Measurements from ENCODE around the gene C3orf20. TPM values are rescaled to one million over a fixed set of nuclear protein-coding genes. Genes with fewer than 3 reads are reported as not detected.

Gene C3orf20
- total RNA-seq, 4 donors from 2014 or later = 0.11 TPM; not detected in 3

DNA sequence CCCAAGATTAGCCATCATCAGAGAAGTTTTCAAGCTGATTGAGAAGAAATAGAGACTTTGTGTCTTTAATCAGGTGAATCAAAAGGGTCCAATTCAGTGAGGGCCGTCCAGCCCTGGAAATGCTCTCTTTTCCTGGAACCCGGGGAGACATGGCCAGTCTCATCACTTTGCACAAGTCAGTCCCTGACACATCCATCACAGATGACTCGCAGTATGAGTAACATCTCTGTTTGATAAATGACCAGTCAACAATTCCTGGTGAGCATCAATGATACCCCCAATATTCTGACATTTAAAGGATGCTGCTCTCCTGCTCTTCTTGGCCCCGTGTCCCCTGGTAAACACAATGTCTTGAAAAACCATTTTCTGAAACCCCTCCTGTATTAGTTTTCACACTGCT, 26.7 kb downstream of the C3orf20 start:
- WGBS = 88% methylated on average over 4 of the region's 4 CpGs
- H3K9me3 ChIP-seq = no peaks in the 10 kb centered on the region
- intact Hi-C loops (cut with DNase I) = no loop called here
- peaks cover 0 to 4% (median 0%) of the 10 kb centered on the region in 4 donors for H3K36me3 ChIP-seq
- H3K27me3 ChIP-seq = no peaks in the 10 kb centered on the region
- no peak for DNase-seq (ENCODE audit: extremely low spot score)
- TF ChIP-seq EP300 (IDR thresholded peaks at IDR 0.05) = no peak
- H3K4me3 ChIP-seq = no peak overlapping the region
- no peak overlapping the region for H3K27ac ChIP-seq (replicated peaks in 1 of 4)
- no peaks in the 10 kb centered on the region for H3K4me1 ChIP-seq

DNA sequence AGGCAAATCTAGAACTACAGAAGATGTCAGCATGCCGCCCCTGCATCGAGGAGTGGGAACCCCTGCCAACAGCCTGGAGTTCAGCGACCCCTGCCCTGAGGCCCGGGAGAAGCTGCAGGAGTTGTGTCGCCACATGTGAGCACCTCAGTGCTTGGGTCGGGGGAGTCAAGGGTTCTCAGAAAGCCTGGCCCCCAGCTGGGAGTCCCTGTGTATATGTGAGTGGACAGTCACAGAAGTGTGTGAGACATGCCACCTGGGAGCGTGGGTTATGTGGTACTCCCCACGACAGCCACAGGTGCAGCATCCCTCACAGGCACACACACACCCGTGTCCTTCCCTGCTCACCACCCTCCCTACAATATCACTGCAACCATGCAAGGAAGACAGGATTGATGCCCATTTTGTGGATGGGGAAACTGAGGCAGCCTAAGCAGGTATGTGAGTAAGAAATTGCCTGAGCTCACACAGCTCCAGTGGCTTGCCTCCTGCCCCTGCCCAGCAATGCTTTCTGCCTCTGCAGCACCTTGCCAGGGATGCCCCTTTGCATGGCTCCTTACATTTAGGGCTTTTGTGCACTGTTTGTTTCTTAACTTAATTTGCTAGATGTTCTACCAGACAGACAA, 28.3 kb downstream of the C3orf20 start:
- H3K36me3 ChIP-seq = peaks cover 0 to 4% (median 0%) of the 10 kb centered on the region in 4 donors

GRCh38 chr3:14703791-14704190, 28.9 kb downstream of the C3orf20 start:
- peaks cover 0 to 4% (median 0%) of the 10 kb centered on the region in 4 donors for H3K36me3 ChIP-seq
- DNase-seq (ENCODE audit: extremely low spot score) = no peak
- intact Hi-C loops (cut with DNase I) = no loop called here
- no peak overlapping the region for H3K27ac ChIP-seq (replicated peaks in 1 of 4)
- peaks cover 0 to 2% (median 0%) of the 10 kb centered on the region in 4 donors for H3K9me3 ChIP-seq
- H3K4me1 ChIP-seq = no peaks in the 10 kb centered on the region
- H3K4me3 ChIP-seq = no peak overlapping the region
- no peaks in the 10 kb centered on the region for H3K27me3 ChIP-seq
- WGBS = 96% methylated on average over 3 of the region's 3 CpGs
- TF ChIP-seq EP300 (IDR thresholded peaks at IDR 0.05) (no peak), POLR2A (IDR thresholded peaks at IDR 0.05; ENCODE audit: low read depth) (no peak), POLR2AphosphoS5 (IDR thresholded peaks at IDR 0.05) (no peak), CTCF (IDR thresholded peaks at IDR 0.05) (no peak)

More for the DNA sequence above, 28.3 kb downstream of the C3orf20 start:
- TF ChIP-seq CTCF (IDR thresholded peaks at IDR 0.05) (no peak), EP300 (IDR thresholded peaks at IDR 0.05) (no peak), POLR2A (IDR thresholded peaks at IDR 0.05; ENCODE audit: low read depth) (no peak)
- Histone ChIP-seq H3K27me3 (no peaks in the 10 kb centered on the region), H3K27ac (replicated peaks in 1 of 4) (no peak overlapping the region), H3K4me3 (no peak overlapping the region), H3K4me1 (no peaks in the 10 kb centered on the region), H3K9me3 (no peaks in the 10 kb centered on the region)
- intact Hi-C loops (cut with DNase I) = no loop called here
- WGBS = 85% methylated on average over 9 of the region's 9 CpGs
- DNase-seq (ENCODE audit: extremely low spot score) = no peak

- Histone ChIP-seq H3K9me3 (peaks cover 0 to 3% (median 0%) of the 10 kb centered on the region in 4 donors), H3K4me3 (no peak overlapping the region), H3K27me3 (no peaks in the 10 kb centered on the region), H3K27ac (replicated peaks in 1 of 4) (no peak overlapping the region), H3K4me1 (no peaks in the 10 kb centered on the region), H3K36me3 (no peaks in the 10 kb centered on the region)
- intact Hi-C loops (cut with DNase I) = no loop called here
- DNase-seq (ENCODE audit: extremely low spot score) = no peak
- no peak for TF ChIP-seq POLR2A (IDR thresholded peaks at IDR 0.05; ENCODE audit: low read depth)
- no peak for TF ChIP-seq EP300 (IDR thresholded peaks at IDR 0.05)
- no peak for TF ChIP-seq CTCF (IDR thresholded peaks at IDR 0.05)
- no peak for TF ChIP-seq POLR2AphosphoS5 (IDR thresholded peaks at IDR 0.05)
- WGBS = 84% methylated on average over 5 of the region's 5 CpGs
These were observed 31.2 kb downstream of the C3orf20 start for GRCh38 chr3:14706096-14706495.

DNA sequence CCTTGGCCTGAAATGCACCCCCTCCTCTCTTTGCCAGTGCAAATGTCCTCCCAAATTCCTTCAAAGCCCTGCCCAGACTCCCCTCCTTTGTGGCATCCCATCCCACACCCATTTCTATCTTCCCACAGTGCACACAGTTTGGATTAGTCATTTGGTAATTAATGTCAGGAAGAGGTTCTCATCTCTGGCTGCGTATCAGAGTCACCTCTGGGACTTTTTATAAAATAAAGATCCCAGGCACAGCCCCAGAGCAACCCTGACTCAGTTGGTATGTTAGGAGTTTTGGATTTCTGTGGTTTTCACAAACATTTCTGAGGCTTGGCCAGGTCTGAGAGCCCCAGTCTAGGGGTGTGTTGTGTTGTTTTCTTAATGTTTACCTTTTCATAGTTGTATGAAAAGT, 41.6 kb downstream of the C3orf20 start:
- intact Hi-C loops (cut with DNase I) = no loop called here
- no peaks in the 10 kb centered on the region for H3K4me1 ChIP-seq

More for the DNA sequence above, 41.6 kb downstream of the C3orf20 start:
- TF ChIP-seq EP300 (IDR thresholded peaks at IDR 0.05) (no peak), POLR2AphosphoS5 (IDR thresholded peaks at IDR 0.05) (no peak), CTCF (IDR thresholded peaks at IDR 0.05) (no peak), POLR2A (IDR thresholded peaks at IDR 0.05; ENCODE audit: low read depth) (no peak)
- peaks cover 0 to 19% (median 13%) of the 10 kb centered on the region in 4 donors for H3K9me3 ChIP-seq
- no peak for DNase-seq (ENCODE audit: extremely low spot score)
- no peak overlapping the region for H3K27ac ChIP-seq (replicated peaks in 1 of 4)
- H3K27me3 ChIP-seq = no peaks in the 10 kb centered on the region
- 30% methylated on average over 1 of the region's 1 CpG for WGBS
- no peak overlapping the region for H3K4me3 ChIP-seq
- no peaks in the 10 kb centered on the region for H3K36me3 ChIP-seq
